HepG2 (cell line): ENCODE results near the gene CBFA2T2. TPM values are rescaled to one million over a fixed set of nuclear protein-coding genes. Genes with fewer than 3 reads are reported as not detected.
A peak's percentile ranks its signal among the peaks of the same experiment; 100 is the strongest.

Source experiments
- BRD4 ChIP-seq: sonication (generic); formaldehyde crosslinking; IDR thresholded peaks from 2 replicates; pipeline ENCODE4 v1.4.0; 2020; ENCODE audit warnings: missing genetic modification reagents
- CENPT ChIP-seq: sonication (generic); formaldehyde crosslinking; IDR thresholded peaks from 2 replicates; pipeline ENCODE4 v1.8.0; 2022; ENCODE audit warnings: low read depth, mild to moderate bottlenecking, moderate library complexity, missing genetic modification reagents
- HMGA1 ChIP-seq: sonication (generic); formaldehyde crosslinking; conservative IDR thresholded peaks from 2 replicates; pipeline ENCODE4 v1.4.0; 2020; ENCODE audit warnings: missing genetic modification reagents
- MIER2 ChIP-seq: IDR thresholded peaks from 2 replicates; pipeline ENCODE4 v1.6.1; 2016; ENCODE audit warnings: missing biosample characterization, missing genetic modification reagents
- MZF1 ChIP-seq: sonication (generic); formaldehyde crosslinking; IDR thresholded peaks from 2 replicates; pipeline ENCODE4 v1.8.1; 2023; ENCODE audit warnings: mild to moderate bottlenecking, missing genetic modification reagents, borderline replicate concordance
- PAXIP1 ChIP-seq: sonication (generic); formaldehyde crosslinking; conservative IDR thresholded peaks from 2 replicates; pipeline ENCODE4 v1.4.0; 2020; ENCODE audit warnings: mild to moderate bottlenecking, missing genetic modification reagents, moderate library complexity
- POGZ ChIP-seq: sonication (generic); formaldehyde crosslinking; IDR thresholded peaks from 2 replicates; pipeline ENCODE4 v1.4.0; 2020; ENCODE audit warnings: mild to moderate bottlenecking, missing genetic modification reagents
- SIN3B ChIP-seq: fragments of 150-350 bp; IDR thresholded peaks from 2 replicates; pipeline ENCODE4 v1.6.1; 2014; ENCODE audit warnings: low read length
- TAF15 ChIP-seq: fragments of 200-400 bp; formaldehyde crosslinking; IDR thresholded peaks from one replicate; pipeline ENCODE4 v1.6.1; 2018; ENCODE audit warnings: mild to moderate bottlenecking, low read depth, low read length; ENCODE audit not compliant: poor library complexity, severe bottlenecking
- THAP9 ChIP-seq: sonication (generic); formaldehyde crosslinking; IDR thresholded peaks from 2 replicates; pipeline ENCODE4; 2020; ENCODE audit warnings: missing genetic modification reagents, mild to moderate bottlenecking, borderline replicate concordance
- ZFAT ChIP-seq: sonication (generic); formaldehyde crosslinking; conservative IDR thresholded peaks from 2 replicates; pipeline ENCODE4 v1.8.1; 2023; ENCODE audit warnings: missing genetic modification reagents, inconsistent platforms
- ZFYVE20 ChIP-seq: sonication (generic); formaldehyde crosslinking; IDR thresholded peaks from 2 replicates; pipeline ENCODE4 v1.8.0; 2023; ENCODE audit warnings: low read depth, mild to moderate bottlenecking, moderate library complexity, missing genetic modification reagents, borderline replicate concordance
- ZNF350 ChIP-seq: sonication (generic); formaldehyde crosslinking; IDR thresholded peaks from 2 replicates; pipeline ENCODE4 v1.4.0; 2020; ENCODE audit warnings: mild to moderate bottlenecking, low read depth, missing genetic modification reagents, borderline replicate concordance
- ZNF841 ChIP-seq: sonication (generic); formaldehyde crosslinking; IDR thresholded peaks from 2 replicates; pipeline ENCODE4 v1.8.1; 2023; ENCODE audit warnings: missing genetic modification reagents, borderline replicate concordance
- polyA plus RNA-seq, 8 experiments: library from polyadenylated mRNA; depleted of rRNA in 3 of 8; stranded (reverse) in 7 of 8; unstranded in 1 of 8; fragments of >200 nt; fragmentation: Illumina TruSeq in 4 of 8; extraction: Trizol in 4 of 8; gene quantifications; 2 replicates each; pipeline versions ENCODE4 v1.2.1 to v1.2.3, GENCODE V29; 2011 to 2016; ENCODE audit warnings: low read depth in 4 of 8, missing spikeins in 1 of 8, mixed read lengths in 1 of 8; ENCODE audit not compliant: insufficient read depth in 1 of 8
- total RNA-seq, 5 experiments: library from RNA; depleted of rRNA; stranded (reverse); fragments of >200 nt; fragmentation: Illumina TruSeq; extraction: Trizol; gene quantifications; 2 replicates each; pipeline ENCODE4 v1.2.3, GENCODE V29; 2016; ENCODE audit warnings: low read depth in 1 of 5
- TF ChIP-seq, protein P1 (sequence below): sonication (generic); formaldehyde crosslinking; IDR thresholded peaks from 2 replicates; pipeline ENCODE4 v1.8.0; 2022; ENCODE audit warnings: missing genetic modification reagents, mild to moderate bottlenecking, inconsistent platforms, borderline replicate concordance
- TF ChIP-seq, protein P2 (sequence below): sonication (generic); formaldehyde crosslinking; IDR thresholded peaks from 2 replicates; pipeline ENCODE4 v1.4.0; 2020; ENCODE audit warnings: missing genetic modification reagents, borderline replicate concordance
- TF ChIP-seq, protein P3 (sequence below): IDR thresholded peaks from 2 replicates; pipeline ENCODE4 v1.6.1; 2016; ENCODE audit warnings: low read depth

Gene CBFA2T2
- total and polyA plus RNA-seq, 2 of the 13 experiments (the other 11 are each of a cell fraction or from before 2014, with no cell fraction given) = 6.3 to 21.2 TPM

DNA sequence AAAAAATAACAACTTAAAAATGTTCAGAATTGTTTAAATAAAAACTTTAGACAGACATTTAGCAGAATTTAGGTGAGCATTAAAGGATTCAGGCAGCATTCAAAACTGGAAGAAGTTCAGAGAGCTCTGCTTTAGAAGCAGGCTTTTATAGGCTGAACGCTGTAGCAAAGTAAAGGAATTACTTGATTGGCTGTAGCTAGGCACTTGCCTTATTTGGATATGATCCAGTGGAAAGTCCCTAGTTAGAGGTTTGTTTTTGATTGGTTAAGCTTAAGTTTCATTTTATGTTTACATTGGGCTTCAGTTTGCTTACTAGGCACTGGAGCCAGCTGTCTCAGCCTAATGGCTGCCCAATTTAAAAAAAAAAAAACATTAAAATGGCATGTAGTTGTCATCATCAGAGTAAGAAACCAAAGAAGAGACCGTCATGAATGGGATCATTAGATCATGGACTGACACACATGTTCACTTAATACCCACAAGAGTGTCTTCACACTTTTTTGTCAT, 65.1 kb downstream of the CBFA2T2 start (continued):
- TF ChIP-seq MZF1 (CRISPR knock-in tag) (no peak), SIN3B (no peak), CENPT (no peak), MIER2 (CRISPR knock-in tag) (no peak), HMGA1 (CRISPR knock-in tag) (no peak), ZFYVE20 (CRISPR knock-in tag) (no peak), ZNF350 (CRISPR knock-in tag) (no peak), PAXIP1 (CRISPR knock-in tag) (peak; percentile 48; the same call in 1 of the 2 replicates), ZNF841 (no peak), POGZ (CRISPR knock-in tag) (peak; percentile 94), BRD4 (CRISPR knock-in tag) (no peak), TAF15 (no peak), THAP9 (no peak), ZFAT (CRISPR knock-in tag) (no peak)
- TF ChIP-seq, protein P1, sequence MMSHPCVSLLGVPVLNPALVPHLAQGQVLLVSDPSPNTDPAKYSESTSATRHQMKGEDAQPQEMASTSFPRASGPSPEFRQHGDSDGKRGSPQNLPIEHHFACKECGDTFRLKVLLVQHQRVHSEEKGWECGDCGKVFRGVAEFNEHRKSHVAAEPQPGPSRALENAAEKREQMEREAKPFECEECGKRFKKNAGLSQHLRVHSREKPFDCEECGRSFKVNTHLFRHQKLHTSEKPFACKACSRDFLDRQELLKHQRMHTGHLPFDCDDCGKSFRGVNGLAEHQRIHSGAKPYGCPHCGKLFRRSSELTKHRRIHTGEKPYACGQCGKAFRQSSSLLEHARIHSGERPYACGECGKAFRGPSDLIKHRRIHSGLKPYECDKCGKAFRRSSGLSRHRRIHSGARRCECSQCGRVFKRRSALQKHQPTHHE (CRISPR knock-in tag) = no peak
- TF ChIP-seq, protein P2, sequence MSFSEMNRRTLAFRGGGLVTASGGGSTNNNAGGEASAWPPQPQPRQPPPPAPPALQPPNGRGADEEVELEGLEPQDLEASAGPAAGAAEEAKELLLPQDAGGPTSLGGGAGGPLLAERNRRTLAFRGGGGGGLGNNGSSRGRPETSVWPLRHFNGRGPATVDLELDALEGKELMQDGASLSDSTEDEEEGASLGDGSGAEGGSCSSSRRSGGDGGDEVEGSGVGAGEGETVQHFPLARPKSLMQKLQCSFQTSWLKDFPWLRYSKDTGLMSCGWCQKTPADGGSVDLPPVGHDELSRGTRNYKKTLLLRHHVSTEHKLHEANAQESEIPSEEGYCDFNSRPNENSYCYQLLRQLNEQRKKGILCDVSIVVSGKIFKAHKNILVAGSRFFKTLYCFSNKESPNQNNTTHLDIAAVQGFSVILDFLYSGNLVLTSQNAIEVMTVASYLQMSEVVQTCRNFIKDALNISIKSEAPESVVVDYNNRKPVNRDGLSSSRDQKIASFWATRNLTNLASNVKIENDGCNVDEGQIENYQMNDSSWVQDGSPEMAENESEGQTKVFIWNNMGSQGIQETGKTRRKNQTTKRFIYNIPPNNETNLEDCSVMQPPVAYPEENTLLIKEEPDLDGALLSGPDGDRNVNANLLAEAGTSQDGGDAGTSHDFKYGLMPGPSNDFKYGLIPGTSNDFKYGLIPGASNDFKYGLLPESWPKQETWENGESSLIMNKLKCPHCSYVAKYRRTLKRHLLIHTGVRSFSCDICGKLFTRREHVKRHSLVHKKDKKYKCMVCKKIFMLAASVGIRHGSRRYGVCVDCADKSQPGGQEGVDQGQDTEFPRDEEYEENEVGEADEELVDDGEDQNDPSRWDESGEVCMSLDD (CRISPR knock-in tag) = no peak
- TF ChIP-seq, protein P3, sequence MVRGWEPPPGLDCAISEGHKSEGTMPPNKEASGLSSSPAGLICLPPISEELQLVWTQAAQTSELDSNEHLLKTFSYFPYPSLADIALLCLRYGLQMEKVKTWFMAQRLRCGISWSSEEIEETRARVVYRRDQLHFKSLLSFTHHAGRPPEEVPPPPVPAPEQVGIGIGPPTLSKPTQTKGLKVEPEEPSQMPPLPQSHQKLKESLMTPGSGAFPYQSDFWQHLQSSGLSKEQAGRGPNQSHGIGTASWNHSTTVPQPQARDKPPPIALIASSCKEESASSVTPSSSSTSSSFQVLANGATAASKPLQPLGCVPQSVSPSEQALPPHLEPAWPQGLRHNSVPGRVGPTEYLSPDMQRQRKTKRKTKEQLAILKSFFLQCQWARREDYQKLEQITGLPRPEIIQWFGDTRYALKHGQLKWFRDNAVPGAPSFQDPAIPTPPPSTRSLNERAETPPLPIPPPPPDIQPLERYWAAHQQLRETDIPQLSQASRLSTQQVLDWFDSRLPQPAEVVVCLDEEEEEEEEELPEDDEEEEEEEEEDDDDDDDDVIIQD (CRISPR knock-in tag) = peak; percentile 98
